GM19463 (cell line): ENCODE measurements around the gene HS3ST6.
"Not testable (repeated sequence)": the region's sequence is repeated elsewhere in the genome, so short reads cannot be mapped to it uniquely, and the experiment has no call there.

Experiments used
- ATAC-seq: cut with Tn5 transposase; IDR thresholded peaks from one replicate; pipeline ENCODE4 v1.9.1; 2021; ENCODE audit warnings: mild to moderate bottlenecking, moderate library complexity; ENCODE audit not compliant: unreplicated experiment

HS3ST6 gene

DNA sequence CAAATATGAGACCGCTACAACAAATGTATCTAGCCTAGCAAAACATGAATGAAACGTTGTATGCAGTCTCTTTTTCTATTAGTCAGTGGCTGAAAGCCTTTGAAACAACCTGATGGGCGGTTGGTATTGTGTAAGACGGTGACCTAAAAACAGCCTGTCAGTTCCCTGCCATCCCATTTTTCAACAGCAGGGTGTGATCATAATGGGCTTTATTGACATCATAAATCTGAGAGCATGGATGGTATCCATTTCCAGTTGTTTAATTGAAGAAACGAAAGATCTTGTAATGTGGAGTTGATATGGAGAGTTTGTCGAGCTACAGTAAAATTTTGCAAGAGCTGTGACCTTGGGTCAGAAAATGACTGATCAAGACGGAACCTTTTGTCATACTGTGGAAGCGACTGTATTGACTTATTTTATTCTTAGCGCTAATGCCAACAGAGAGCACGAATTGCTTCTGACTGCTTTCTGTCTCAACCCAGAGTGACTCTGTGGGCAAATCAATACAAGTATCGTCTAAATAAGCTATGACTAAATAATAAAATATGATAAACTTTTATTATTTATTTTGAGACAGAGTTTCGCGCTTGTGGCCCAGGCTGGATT, 34.0 kb downstream of the HS3ST6 start:
- ATAC-seq: no peak

GRCh38 chr16:1881172-1881571, 37.0 kb downstream of the HS3ST6 start:
- not testable (repeated sequence) for ATAC-seq

- no peak for ATAC-seq
Observed at GRCh38 chr16:1879477-1879876, 38.7 kb downstream of the HS3ST6 start.

GRCh38 chr16:1878256-1878655, 40.0 kb downstream of the HS3ST6 start:
- no peak for ATAC-seq

- no peak for ATAC-seq
Observed at GRCh38 chr16:1877804-1878203, 40.4 kb downstream of the HS3ST6 start.

- no peak for ATAC-seq
Observed at GRCh38 chr16:1877089-1877488, 41.1 kb downstream of the HS3ST6 start.

DNA sequence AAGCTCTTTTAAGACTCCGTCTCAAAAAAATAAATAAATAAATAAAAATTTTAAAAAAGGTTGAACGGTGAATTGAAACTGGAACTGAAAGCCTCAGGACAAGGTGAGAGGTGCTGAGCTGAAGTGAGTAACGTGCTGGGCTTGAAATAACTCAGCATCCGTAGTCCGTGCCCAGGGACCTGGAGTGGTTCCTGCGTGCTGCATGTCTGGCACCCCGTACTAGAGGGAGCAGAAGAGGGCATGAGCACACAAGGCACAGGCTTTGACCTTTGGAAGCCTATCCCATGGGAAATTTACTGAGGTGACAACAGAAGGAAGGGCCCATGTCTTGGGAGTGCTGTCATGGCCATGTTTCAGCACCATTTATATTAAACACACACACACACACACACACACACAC, 41.7 kb downstream of the HS3ST6 start:
- ATAC-seq: no peak

GRCh38 chr16:1876066-1876465, 42.1 kb downstream of the HS3ST6 start:
- ATAC-seq: not testable (repeated sequence)

DNA sequence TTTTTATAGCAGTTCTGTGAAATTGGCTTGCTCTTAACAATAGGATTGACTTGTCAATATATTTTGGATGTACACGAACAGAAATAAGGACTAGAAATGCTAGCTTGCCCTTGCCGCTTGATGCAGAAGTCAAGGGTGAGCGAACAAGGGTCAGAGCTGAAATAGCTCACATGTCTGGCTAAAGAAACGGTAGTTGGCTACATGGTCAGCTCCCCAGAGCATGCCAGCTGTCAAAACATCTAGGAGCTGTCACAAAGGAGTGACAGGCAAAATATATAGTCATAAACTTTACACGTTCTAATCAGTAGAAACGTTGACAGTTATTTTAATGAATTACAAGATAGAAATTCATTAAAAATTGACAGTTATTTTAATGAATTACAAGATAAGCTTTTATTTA, 43.4 kb downstream of the HS3ST6 start:
- ATAC-seq: no peak

DNA sequence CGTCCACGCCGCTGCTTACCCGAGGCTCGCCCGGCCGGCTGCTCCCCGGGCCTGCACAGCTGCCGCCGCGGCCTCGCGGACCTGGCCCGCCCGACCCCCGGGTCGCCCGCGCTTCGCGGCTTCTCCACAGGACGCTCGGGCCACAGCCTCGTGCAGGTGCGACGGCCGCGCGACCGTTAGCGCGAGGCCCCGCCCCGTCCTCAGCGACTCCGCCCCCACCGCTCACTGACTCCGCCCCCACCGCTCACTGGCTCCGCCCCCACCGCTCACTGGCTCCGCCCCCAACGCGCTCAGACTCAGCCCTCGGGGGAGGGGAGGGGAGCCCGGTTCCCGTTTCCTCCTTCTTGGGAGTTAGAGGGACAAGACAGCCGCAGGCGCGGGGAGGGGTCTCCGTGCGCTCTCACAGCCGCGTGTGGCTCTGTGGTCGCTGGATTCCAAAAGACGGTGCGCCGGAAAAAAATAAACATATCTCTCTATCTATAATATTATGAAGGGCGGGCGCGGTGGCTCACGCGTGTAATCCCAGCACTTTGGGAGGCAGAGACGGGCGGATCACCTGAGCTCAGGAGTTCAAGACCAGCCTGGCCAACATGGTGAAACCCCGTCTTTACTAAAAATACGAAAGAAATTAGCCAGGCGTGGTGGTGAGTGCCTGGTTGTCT, 46.1 kb downstream of the HS3ST6 start, which contains the start of gene MEIOB:
Gene MEIOB (minus strand): TSS at position 191 of the 662 bp plus-strand sequence. CDS start 3,989 bp downstream, outside the sequence.
- no peak for ATAC-seq

DNA sequence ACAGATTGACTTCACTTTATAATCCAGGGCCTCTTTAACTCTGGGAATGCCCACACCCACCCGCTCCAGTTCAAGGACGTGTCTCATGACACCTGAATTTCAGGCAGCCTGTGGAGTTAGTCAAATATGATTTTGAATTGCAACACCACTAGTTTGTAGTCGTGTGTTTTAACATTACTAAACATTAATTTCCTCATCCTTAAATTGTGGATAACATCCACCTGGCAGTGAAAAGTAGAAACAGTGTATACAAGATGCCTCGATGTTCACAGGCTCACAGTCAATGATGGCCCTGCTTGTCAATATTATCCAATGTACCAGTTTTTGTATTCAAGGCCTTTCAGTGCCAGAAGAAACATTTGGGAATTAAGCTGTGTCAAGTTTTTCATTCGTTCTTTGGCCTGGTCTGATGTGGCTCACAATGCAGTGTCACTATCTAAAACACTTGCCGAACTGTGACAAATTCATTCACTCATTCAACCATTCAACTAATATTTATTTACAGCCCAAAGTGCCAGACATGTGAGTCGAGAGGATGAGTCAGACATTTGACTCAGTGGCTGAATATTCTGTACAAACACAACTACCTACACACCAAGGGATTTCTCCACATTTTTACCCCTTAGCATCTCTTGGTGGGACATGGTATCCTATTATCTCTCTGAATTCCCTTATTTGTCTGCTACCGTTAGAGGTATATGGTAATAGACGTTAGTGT, 47.7 kb downstream of the HS3ST6 start:
- ATAC-seq: no peak

- no peak for ATAC-seq
Observed at GRCh38 chr16:1865902-1866690, 52.1 kb downstream of the HS3ST6 start.

DNA sequence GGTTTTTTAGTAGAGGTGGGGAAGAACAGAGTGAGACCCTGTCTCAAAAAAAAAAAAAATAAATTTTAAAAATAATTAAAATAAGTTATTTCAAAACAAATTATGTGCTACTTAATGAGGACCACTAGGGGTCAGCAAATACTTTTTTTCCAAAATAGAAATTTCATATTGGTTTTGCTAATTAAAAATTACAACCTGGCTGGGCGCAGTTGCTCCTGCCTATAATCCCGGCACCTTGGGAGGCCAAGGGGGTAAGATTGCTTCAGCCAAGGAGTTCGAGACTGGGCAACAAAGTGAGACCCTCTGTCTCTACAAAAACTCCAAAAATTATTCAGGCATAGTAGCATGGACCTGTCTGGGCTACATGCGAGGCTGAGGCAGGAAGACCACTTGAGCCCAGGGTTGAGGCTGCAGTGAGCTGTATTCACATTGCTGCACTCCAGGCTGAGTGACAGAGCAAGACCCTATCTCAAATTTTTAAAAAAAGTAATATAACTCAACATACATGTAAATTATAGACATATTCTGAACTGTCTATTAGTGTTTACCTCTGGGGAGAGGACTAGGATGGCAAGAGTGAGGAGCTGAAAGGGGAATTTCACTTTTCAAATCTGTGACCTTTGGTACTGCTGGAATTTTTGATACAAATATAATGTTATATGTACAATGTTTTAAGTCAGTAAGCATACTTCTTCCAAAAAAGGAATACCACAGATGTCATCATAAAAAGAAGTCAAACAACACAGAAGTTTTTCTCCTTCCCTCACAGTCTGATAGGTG, 54.3 kb downstream of the HS3ST6 start:
- ATAC-seq: no peak

DNA sequence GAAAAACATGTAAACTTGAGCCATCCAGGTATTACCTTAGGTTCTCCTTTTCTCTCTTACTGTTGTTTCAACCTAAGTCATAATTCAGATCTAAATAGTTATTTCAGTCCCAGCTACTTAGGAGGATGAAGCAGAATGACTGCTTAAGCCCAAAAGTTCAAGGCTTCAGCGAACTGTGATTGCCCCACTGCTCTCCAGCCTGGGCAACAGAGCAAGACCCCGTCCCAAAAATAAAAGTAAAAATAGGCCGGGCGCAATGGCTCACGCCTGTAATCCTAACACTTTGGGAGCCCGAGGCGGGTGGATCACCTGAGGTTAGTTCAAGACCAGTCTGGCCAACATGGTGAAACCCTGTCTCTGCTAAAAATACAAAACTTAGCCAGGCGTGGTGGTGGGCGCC, 55.8 kb downstream of the HS3ST6 start:
- no peak for ATAC-seq

- ATAC-seq: no peak
Observed at GRCh38 chr16:1861730-1862129, 56.5 kb downstream of the HS3ST6 start.
